HG03159 (cell line): ENCODE data around the gene FAM53A.
"Not testable (repeated sequence)": the region's sequence is repeated elsewhere in the genome, so short reads cannot be mapped to it uniquely, and the experiment has no call there.

Experiments used
- ATAC-seq: cut with Tn5 transposase; IDR thresholded peaks from one replicate; pipeline ENCODE4 v1.9.1; 2021; ENCODE audit warnings: mild to moderate bottlenecking, moderate library complexity; ENCODE audit not compliant: unreplicated experiment

Gene FAM53A

GRCh38 chr4:1641671-1642070 lies 42.4 kb downstream of the FAM53A start:
- ATAC-seq = no peak

- ATAC-seq = not testable (repeated sequence)
Measured at GRCh38 chr4:1640716-1641503, 43.2 kb downstream of the FAM53A start.

GRCh38 chr4:1640190-1640589 lies 43.9 kb downstream of the FAM53A start:
- ATAC-seq = no peak

GRCh38 chr4:1639299-1639868 lies 44.7 kb downstream of the FAM53A start:
- no peak for ATAC-seq

GRCh38 chr4:1638873-1639272 lies 45.2 kb downstream of the FAM53A start:
- ATAC-seq = no peak

- no peak for ATAC-seq
Measured at GRCh38 chr4:1638272-1638598, 45.9 kb downstream of the FAM53A start.

- ATAC-seq = no peak
Measured at GRCh38 chr4:1637580-1638271, 46.4 kb downstream of the FAM53A start.

- ATAC-seq = no peak
Measured at GRCh38 chr4:1636490-1637211, 47.5 kb downstream of the FAM53A start.

GRCh38 chr4:1635464-1635863 lies 48.6 kb downstream of the FAM53A start:
- no peak for ATAC-seq

GRCh38 chr4:1633993-1634392 lies 50.1 kb downstream of the FAM53A start:
- no peak for ATAC-seq

GRCh38 chr4:1632109-1633104 lies 51.7 kb downstream of the FAM53A start:
- ATAC-seq = no peak

GRCh38 chr4:1631136-1631535 lies 53.0 kb downstream of the FAM53A start:
- ATAC-seq = no peak

GRCh38 chr4:1630266-1630665 lies 53.8 kb downstream of the FAM53A start:
- ATAC-seq = no peak

GRCh38 chr4:1629699-1630083 lies 54.4 kb downstream of the FAM53A start:
- ATAC-seq = no peak

GRCh38 chr4:1628892-1629698 lies 55.0 kb downstream of the FAM53A start:
- no peak for ATAC-seq

GRCh38 chr4:1627417-1628313 lies 56.4 kb downstream of the FAM53A start:
- no peak for ATAC-seq

GRCh38 chr4:1626941-1627340 lies 57.2 kb downstream of the FAM53A start:
- ATAC-seq = no peak

- ATAC-seq = no peak
Measured at GRCh38 chr4:1626151-1626550, 58.0 kb downstream of the FAM53A start.
